Measurements from ENCODE around the gene PLA2G5. TPM values are rescaled to one million over a fixed set of nuclear protein-coding genes. Genes with fewer than 3 reads are reported as not detected.
"Not testable (repeated sequence)": the region's sequence is repeated elsewhere in the genome, so short reads cannot be mapped to it uniquely, and the experiment has no call there.

The PLA2G5 gene
- total RNA-seq, 1 experiment from 2014 or later = not detected

DNA sequence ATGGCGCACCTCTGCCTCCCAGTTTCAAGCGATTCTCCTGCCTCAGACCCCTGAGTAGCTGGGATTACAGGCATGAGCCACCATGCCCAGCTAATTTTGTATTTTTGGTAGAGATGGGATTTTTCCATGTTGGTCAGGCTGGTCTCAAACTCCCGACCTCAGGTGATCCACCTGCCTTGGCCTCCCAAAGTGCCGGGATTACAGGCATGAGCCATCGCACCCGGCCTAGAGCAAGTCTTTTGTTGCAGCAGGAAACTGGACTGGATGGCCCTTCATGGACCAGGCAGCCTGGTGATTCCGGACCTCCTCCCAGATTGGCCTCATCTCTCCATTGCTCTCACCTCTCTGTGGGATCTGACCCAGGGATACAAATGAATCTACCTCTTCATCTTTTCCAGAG lies 9.2 kb upstream of the PLA2G5 start:
- in situ Hi-C loops (cut with HindIII; ENCODE audit: low sequenced_read_pairs); DNase-seq (ENCODE audit: low spot score): not testable (repeated sequence)

GRCh38 chr1:20061866-20062265 lies 8.1 kb upstream of the PLA2G5 start:
- no peak for DNase-seq (ENCODE audit: low spot score)
- in situ Hi-C loops (cut with HindIII; ENCODE audit: low sequenced_read_pairs) = no loop called here

DNA sequence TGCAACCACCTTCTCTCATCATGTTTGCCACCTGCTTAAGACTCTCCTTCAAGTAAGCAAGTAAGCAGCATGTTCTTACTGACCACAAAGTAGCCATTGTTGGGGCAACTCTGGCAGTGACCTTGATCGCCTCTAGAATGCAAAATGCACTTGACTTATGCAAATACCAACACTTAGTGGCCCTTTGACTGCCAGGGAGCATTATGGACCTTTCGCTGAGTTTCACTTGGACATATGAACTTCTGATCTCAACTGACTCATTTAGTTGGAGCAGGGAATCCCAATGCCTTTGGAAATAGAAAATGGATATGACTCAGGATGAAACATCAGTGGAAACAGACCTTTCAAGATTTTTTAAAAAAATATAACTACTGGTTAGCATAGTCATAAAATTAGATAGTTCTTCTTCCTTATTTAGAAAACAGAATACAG lies 6.1 kb upstream of the PLA2G5 start:
- in situ Hi-C loops (cut with HindIII; ENCODE audit: low sequenced_read_pairs) = no loop called here
- DNase-seq (ENCODE audit: low spot score) = no peak

DNA sequence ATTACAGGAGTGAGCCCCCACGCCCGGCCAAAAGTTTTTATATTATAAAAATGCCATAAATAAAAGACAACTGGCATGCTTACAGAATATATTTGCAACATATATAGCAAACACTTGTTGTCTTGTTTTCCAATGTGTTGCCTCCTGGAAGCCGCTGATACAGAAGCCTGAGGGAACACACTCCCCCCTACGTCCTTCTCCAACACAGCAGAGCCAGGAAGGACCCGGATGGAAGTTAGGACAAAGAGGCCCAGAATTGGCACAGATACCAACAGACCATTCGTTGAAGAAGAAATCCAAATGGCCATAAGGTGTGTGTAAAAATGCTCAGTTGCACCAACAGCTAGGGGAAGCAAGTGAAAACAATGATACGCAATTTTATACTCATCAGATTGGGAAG lies 1.3 kb upstream of the PLA2G5 start:
- in situ Hi-C loops (cut with HindIII; ENCODE audit: low sequenced_read_pairs) = no loop called here
- no peak for DNase-seq (ENCODE audit: low spot score)

DNA sequence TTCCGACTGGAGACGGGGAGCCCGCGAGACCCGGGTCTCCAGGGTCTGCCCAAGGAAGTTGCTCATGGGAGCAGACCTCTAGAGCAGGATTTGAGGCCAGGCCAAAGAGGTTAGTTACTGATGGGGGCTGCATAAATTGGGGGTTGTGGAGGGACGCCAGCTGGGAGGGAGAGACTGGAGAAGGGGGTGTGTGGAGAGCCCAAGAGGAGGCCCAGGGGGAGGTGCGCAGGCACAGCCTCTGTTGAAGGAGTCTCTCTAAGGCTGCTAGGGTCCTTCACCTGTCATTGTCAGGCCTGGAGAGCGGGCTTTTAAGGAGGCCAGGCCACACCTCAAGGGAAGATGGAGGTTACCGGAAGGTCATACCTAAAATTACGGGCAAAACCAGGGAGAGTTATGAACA lies 363 bp downstream of the PLA2G5 start:
- in situ Hi-C loops (cut with HindIII; ENCODE audit: low sequenced_read_pairs) = no loop called here
- no peak for DNase-seq (ENCODE audit: low spot score)

GRCh38 chr1:20071416-20071815 lies 1.4 kb downstream of the PLA2G5 start:
- no peak for DNase-seq (ENCODE audit: low spot score)
- in situ Hi-C loops (cut with HindIII; ENCODE audit: low sequenced_read_pairs) = no loop called here

DNA sequence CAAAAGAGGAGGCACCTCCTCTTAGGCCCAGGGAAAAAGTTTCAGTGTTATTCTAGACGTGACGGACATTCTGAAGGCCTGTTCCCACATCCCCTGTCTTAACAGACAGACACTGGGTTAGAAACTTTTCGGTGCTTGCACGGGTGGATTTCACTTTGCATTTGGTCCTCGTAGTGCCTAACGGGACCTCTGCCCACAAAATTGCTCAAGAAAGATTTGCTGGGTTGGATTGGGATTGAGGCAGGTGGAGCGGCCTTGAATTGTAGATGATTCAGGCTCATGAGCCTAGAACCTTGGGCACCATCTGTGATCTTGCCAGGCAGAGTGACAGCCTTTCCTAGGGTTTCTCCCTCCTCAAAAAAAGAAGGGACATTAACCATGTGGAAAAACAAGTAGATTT lies 2.8 kb downstream of the PLA2G5 start:
- in situ Hi-C loops (cut with HindIII; ENCODE audit: low sequenced_read_pairs) = no loop called here
- DNase-seq (ENCODE audit: low spot score) = no peak

DNA sequence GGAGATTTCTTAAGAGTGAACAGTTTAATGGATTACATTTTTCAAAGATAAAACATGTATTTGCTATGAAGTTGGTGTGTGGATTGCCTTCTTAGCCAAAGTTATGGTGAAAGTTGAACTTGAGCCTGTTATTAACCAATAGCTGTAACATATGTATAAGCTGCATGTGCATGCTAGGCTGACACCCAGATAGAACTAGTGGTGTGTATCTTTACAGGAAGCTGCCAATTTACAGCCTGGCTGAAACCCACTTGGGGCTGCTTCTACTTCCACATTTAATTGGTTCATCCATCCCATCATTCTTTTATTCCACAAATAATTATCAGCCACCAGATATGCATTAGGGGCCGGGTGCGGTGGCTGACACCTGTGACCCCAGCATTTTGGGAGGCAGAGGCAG lies 3.3 kb downstream of the PLA2G5 start:
- DNase-seq (ENCODE audit: low spot score) = no peak
- in situ Hi-C loops (cut with HindIII; ENCODE audit: low sequenced_read_pairs) = no loop called here

DNA sequence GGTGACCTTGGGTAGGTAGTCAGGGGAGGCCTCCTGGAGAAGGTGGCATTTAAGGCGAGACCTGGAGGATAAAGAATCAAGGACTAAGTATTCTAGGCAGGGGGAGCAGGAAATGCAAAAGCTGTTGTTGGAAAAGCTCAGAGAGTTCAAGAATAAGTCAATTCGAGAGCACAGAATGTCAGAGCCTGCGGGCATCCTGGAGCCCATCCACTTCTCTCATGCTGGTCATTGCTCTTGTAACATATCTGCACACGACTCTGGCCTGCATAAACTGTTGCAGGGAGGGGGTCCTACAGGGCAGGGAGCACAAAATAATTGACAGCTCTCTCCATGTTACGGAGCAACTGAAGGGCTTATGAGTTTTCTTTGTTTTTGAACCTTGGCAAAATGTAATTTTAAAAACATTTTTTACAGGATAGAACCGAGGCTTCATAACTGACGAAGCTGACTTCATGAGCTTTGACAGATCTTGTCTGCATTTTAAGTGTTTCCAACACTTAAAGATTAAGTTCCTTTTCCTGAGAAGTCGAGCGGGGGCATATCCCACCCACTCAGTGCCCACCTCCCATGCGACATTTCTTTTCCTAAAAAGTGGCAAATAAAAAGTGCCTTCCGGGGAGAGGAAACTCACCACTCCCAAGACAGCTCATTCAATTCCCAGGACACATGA lies 4.2 kb downstream of the PLA2G5 start:
- in situ Hi-C loops (cut with HindIII; ENCODE audit: low sequenced_read_pairs) = no loop called here
- no peak for DNase-seq (ENCODE audit: low spot score)

DNA sequence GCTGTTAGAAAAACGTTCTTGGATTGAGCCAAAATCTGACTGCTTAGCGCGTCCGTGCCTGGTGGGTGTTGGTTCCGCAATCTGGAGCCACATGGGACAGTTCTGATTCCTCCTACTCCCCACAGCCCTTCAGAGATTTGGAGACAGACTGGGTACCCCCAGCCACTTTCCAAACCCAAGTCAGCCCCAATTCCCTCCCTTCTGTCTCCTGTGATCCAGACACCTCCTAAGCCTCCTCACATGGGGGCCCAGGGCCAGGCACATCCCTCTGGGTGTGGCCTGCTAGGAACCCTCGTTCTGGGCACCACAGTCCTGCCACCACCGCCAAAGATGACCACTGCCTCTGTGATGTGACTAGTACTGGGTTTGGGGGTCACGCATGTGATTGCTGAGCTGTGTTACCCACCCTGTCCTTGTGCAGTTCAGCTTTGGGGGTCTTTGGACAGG lies 4.8 kb downstream of the PLA2G5 start:
- in situ Hi-C loops (cut with HindIII; ENCODE audit: low sequenced_read_pairs) = no loop called here
- DNase-seq (ENCODE audit: low spot score) = no peak

GRCh38 chr1:20075345-20075744 lies 5.4 kb downstream of the PLA2G5 start:
- in situ Hi-C loops (cut with HindIII; ENCODE audit: low sequenced_read_pairs) = no loop called here
- no peak for DNase-seq (ENCODE audit: low spot score)

DNA sequence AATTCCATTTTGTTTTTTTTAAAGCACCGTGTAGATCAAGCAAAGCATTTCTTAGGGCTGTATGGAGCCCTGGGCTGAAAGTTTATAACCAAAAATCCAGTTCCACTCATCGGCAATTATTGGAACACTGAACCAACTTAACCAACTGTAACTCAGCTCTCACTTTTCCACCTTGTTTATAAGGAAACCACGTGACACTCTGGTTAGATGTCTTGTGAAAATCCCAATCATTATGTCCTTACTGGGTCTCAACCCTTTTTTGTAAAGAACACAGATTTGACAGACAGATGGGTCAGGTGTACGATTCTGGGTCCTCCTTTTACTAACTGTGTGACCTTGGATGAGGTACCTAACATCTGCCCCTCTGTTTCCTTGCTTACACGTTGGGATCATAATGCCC lies 6.2 kb downstream of the PLA2G5 start:
- in situ Hi-C loops (cut with HindIII; ENCODE audit: low sequenced_read_pairs) = no loop called here
- no peak for DNase-seq (ENCODE audit: low spot score)

- no peak for DNase-seq (ENCODE audit: low spot score)
- in situ Hi-C loops (cut with HindIII; ENCODE audit: low sequenced_read_pairs) = no loop called here
Measured at GRCh38 chr1:20076710-20077461, 6.9 kb downstream of the PLA2G5 start.

GRCh38 chr1:20078171-20078651 lies 8.2 kb downstream of the PLA2G5 start:
- no peak for DNase-seq (ENCODE audit: low spot score)
- in situ Hi-C loops (cut with HindIII; ENCODE audit: low sequenced_read_pairs) = no loop called here

DNA sequence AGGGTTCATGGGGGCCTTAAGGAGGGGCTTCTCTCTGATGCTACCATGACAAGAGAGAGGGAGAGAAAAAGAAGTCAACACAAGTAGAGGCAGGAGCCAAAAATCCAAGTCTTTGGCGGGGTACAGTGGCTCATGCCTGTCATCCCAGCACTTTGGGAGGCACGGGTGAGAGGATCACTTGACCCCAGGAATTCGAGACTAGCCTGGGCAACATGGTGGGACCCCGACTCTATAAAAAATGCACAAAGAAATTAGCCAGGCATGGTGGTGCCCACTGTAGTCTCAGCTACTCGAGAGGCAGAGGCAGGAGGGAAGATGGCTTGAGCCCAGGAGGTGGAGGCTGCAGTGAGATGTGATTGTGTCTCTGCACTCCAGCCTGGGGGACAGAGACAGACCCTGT lies 8.7 kb downstream of the PLA2G5 start:
- in situ Hi-C loops (cut with HindIII; ENCODE audit: low sequenced_read_pairs) = no loop called here
- no peak for DNase-seq (ENCODE audit: low spot score)

DNA sequence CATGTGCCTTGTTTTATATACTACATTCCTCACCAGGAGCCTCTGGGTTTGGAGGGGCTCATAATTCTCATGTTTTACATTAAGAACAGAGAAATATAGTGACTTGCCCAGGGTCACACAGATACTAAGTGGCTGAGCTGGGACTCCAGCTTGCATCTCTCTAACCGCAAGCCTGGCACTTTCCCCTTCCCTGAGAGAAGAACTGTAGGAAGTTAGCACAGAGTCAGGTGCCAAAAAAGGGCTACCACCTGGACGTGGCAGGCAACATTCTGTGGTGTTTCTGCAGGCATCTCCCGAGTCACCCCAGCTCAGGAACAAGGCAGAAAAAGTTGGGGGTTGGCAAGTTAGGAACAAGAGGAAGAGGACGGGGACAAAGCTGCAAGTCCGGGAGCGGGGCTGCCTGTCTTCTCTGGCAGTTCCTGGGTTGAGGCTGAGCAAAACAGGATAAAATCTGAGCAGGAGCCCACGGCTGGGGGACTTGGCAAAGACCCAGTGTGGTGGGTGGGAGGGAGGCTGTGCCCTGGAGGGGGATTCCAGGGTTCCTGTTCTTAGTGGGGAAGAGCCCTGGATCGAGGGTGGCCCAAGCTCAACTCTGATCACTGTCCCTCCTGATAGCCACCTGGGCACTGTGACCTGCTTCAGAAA lies 9.8 kb downstream of the PLA2G5 start:
- no peak for DNase-seq (ENCODE audit: low spot score)
- in situ Hi-C loops (cut with HindIII; ENCODE audit: low sequenced_read_pairs) = no loop called here

DNA sequence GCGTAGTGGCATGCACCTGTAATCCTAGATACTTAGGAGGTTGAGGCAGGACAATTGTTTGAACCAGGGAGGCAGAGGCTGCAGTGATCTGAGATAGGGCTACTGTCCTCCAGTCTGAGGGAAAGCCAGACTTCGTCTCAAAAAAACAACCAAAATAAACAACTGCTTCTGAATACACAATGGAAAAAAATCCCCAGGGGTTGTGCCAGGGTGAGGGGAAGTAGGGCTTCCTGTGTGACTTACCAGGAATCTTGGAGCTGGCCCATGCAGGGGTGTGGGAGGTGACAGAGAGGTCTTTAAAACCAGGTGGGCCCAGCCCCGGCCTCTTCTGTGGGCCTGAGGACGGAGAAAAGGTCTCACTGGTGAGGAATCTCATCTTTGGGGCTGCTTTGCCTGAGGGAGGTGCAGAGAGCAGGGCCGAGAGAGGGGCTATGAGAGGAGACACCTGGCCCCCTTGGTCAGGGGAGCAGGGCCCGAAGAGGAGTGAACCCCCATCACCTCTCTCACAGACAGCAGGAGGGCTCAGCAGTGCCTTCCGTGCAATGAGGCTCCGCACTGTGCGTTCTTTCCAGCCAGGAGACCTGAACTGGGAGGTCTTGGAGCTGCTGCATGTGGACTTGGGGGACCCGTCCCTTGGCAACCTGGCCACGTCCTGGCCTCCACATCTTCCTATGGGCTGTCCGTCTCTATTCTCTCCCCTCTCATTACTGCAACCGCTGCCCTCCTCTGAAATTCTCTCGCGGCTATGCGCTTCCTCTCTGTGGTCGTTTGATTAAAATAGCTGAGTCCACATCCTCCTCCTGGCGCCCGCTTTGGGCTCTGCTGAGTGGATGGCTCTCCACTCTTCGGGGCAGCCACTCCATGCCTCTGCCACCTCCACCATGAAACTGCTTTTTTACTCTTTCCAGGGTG lies 10.7 kb downstream of the PLA2G5 start:
- DNase-seq (ENCODE audit: low spot score) = no peak
- in situ Hi-C loops (cut with HindIII; ENCODE audit: low sequenced_read_pairs) = no loop called here

GRCh38 chr1:20081353-20081810 lies 11.4 kb downstream of the PLA2G5 start:
- no peak for DNase-seq (ENCODE audit: low spot score)
- in situ Hi-C loops (cut with HindIII; ENCODE audit: low sequenced_read_pairs) = no loop called here

- in situ Hi-C loops (cut with HindIII; ENCODE audit: low sequenced_read_pairs) = no loop called here
- DNase-seq (ENCODE audit: low spot score) = no peak
Measured at GRCh38 chr1:20082772-20083171, 12.8 kb downstream of the PLA2G5 start.
